Astrocyte (in vitro differentiated cells and primary cell): Measurements from ENCODE around the gene STRADA. TPM values are rescaled to one million over a fixed set of nuclear protein-coding genes. Genes with fewer than 3 reads are reported as not detected.
A peak's percentile ranks its signal among the peaks of the same experiment; 100 is the strongest.

ENCODE experiments used
- DNase-seq: peaks from one replicate; pipeline ENCODE4 v3.0.0-alpha.2; 2010; ENCODE audit warnings: low read depth
- FAIRE-seq: peaks from 2 replicates; lab custom pipeline; 2011; peaks lifted over from hg19 to GRCh38; lab: Jason Lieb, UNC
- H2AFZ ChIP-seq: 2 replicates; pipeline ENCODE4 v1.6.0; 2012; ENCODE audit warnings: low read depth, low read length, inconsistent platforms
- H3K27ac ChIP-seq: 2 replicates; pipeline ENCODE4 v1.5.1; 2011; ENCODE audit warnings: low read depth, low read length, inconsistent platforms
- H3K27me3 ChIP-seq: 2 replicates; pipeline ENCODE4 v1.6.0; 2011; ENCODE audit warnings: low read length, inconsistent platforms; ENCODE audit not compliant: insufficient read depth
- H3K36me3 ChIP-seq: 2 replicates; pipeline ENCODE4 v1.5.1; 2011; ENCODE audit warnings: low read length, inconsistent platforms; ENCODE audit not compliant: insufficient read depth
- H3K4me1 ChIP-seq: 2 replicates; pipeline ENCODE4 v1.5.1; 2011; ENCODE audit warnings: low read length, inconsistent platforms; ENCODE audit not compliant: insufficient read depth
- H3K4me2 ChIP-seq: 2 replicates; pipeline ENCODE4 v1.6.0; 2012; ENCODE audit warnings: low read length, inconsistent platforms
- H3K4me3 ChIP-seq: 2 replicates; pipeline ENCODE4 v1.5.1; 2011; ENCODE audit warnings: low read depth, mild to moderate bottlenecking, low read length, inconsistent platforms; ENCODE audit not compliant: insufficient read depth
- H3K79me2 ChIP-seq: 2 replicates; pipeline ENCODE4 v1.6.0; 2012; ENCODE audit warnings: mild to moderate bottlenecking, low read length, inconsistent platforms; ENCODE audit not compliant: insufficient read depth
- H3K9ac ChIP-seq: 2 replicates; pipeline ENCODE4 v1.6.0; 2012; ENCODE audit warnings: mild to moderate bottlenecking, low read length, inconsistent platforms
- H3K9me3 ChIP-seq: 2 replicates; pipeline ENCODE4 v1.5.1; 2012; ENCODE audit warnings: low read depth, mild to moderate bottlenecking, low read length, inconsistent platforms; ENCODE audit not compliant: insufficient read depth
- H4K20me1 ChIP-seq: 2 replicates; pipeline ENCODE4 v1.6.0; 2012; ENCODE audit warnings: low read length, inconsistent platforms; ENCODE audit not compliant: insufficient read depth
- H3K27ac Mint-ChIP-seq: one replicate; pipeline ENCODE4 v1.8.0; 2021; ENCODE audit warnings: mild to moderate bottlenecking, mixed read lengths; ENCODE audit not compliant: unreplicated experiment
- H3K27me3 Mint-ChIP-seq: one replicate; pipeline ENCODE4 v1.8.0; 2021; ENCODE audit warnings: low read depth, mixed read lengths; ENCODE audit not compliant: unreplicated experiment
- H3K36me3 Mint-ChIP-seq: one replicate; pipeline ENCODE4 v1.8.0; 2021; ENCODE audit warnings: low read depth, mixed read lengths; ENCODE audit not compliant: unreplicated experiment
- H3K4me1 Mint-ChIP-seq: one replicate; pipeline ENCODE4 v1.8.0; 2021; ENCODE audit warnings: low read depth, mixed read lengths; ENCODE audit not compliant: unreplicated experiment
- H3K4me3 Mint-ChIP-seq: one replicate; pipeline ENCODE4 v1.8.0; 2021; ENCODE audit warnings: mild to moderate bottlenecking, moderate library complexity, mixed read lengths; ENCODE audit not compliant: unreplicated experiment
- H3K9me3 Mint-ChIP-seq: one replicate; pipeline ENCODE4 v1.8.0; 2021; ENCODE audit warnings: mild to moderate bottlenecking, mixed read lengths; ENCODE audit not compliant: unreplicated experiment
- CTCF ChIP-seq: IDR thresholded peaks from 2 replicates; pipeline ENCODE4 v1.5.1; 2011; ENCODE audit warnings: low read depth, mild to moderate bottlenecking, inconsistent platforms, low read length, moderate library complexity; ENCODE audit not compliant: insufficient read depth
- EZH2 ChIP-seq: IDR thresholded peaks from 2 replicates; pipeline ENCODE4 v1.6.1; 2012; ENCODE audit warnings: mild to moderate bottlenecking, low read length, inconsistent platforms; ENCODE audit not compliant: insufficient read depth
- total RNA-seq: library from RNA; stranded (reverse); gene quantifications from 2 replicates; pipeline ENCODE4 v1.2.1, GENCODE V29; 2021

The STRADA gene
- total RNA-seq, 1 donor from 2014 or later = 35.7 TPM

DNA sequence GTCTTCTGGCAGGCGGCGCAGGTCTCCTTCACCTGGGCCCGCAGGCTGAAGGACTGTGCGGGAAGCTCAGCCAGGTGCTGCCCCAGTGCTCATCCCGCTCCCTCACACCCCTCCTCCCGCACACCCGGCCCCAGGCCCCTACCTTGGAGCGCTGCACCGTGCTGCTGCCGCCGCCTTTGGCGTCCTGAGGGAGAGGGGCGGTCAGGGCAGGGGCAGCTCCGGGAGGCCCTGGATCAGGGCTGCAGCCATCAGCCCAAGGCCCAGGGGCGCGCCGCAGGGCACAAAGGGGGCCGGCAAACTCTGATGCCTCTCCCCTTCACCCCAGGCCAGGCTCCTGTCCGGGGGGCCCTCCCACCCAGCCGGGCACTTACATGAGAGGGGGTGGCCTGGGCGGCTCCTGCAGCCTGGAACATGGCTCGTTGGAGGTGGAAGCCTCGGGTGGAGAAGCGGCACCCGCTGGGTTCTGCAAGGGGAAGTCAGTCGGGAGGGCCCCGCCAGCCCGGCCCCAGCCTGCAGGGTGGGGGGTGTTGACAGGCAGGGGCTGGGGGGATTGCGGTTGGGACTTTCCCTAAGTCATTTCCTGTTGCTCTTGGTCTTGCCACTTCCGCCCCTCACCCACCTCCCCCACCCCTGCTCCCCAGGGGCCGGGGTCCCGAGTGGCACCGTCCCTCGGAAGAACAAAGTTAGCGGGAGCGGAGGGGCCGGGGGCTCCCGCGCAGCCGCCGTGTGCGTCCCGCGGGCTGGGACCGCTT lies 42.5 kb downstream of the STRADA start:
- Histone ChIP-seq H3K27ac (peak overlapping the region; percentile 2), H4K20me1 (peaks cover 35% of the 10 kb centered on the region), H3K4me3 (peak overlapping the region; percentile 61), H3K4me2 (peak overlapping the region; percentile 90), H3K4me1 (peaks cover 11% of the 10 kb centered on the region), H3K27me3 (no peaks in the 10 kb centered on the region), H2AFZ (no peak overlapping the region), H3K9ac (peak overlapping the region; percentile 68), H3K36me3 (peaks cover 4% of the 10 kb centered on the region), H3K9me3 (no peaks in the 10 kb centered on the region), H3K79me2 (peaks cover 4% of the 10 kb centered on the region)
- TF ChIP-seq CTCF (no peak), EZH2 (no peak)
- Mint-ChIP-seq H3K27me3 (no peaks in the 10 kb centered on the region), H3K36me3 (peaks cover 16% of the 10 kb centered on the region), H3K27ac (no peak overlapping the region), H3K9me3 (peaks cover 2% of the 10 kb centered on the region), H3K4me1 (peaks cover 4% of the 10 kb centered on the region), H3K4me3 (peak overlapping the region; percentile 84)
- FAIRE-seq (no peak), DNase-seq (peak; percentile 18)

GRCh38 chr17:63698381-63698885 lies 43.2 kb downstream of the STRADA start:
- Histone ChIP-seq H3K36me3 (peaks cover 1% of the 10 kb centered on the region), H3K4me1 (peaks cover 11% of the 10 kb centered on the region), H3K27me3 (no peaks in the 10 kb centered on the region), H3K79me2 (peaks cover 4% of the 10 kb centered on the region), H3K4me2 (peak overlapping the region; percentile 90), H3K9ac (no peak overlapping the region), H4K20me1 (peaks cover 30% of the 10 kb centered on the region), H3K27ac (no peak overlapping the region), H3K4me3 (peak overlapping the region; percentile 61), H3K9me3 (no peaks in the 10 kb centered on the region), H2AFZ (no peak overlapping the region)
- Mint-ChIP-seq H3K4me1 (peaks cover 4% of the 10 kb centered on the region), H3K27me3 (no peaks in the 10 kb centered on the region), H3K4me3 (peak overlapping the region; percentile 79), H3K27ac (peak overlapping the region; percentile 41), H3K9me3 (no peaks in the 10 kb centered on the region), H3K36me3 (peaks cover 13% of the 10 kb centered on the region)
- no peak for DNase-seq
- no peak for TF ChIP-seq EZH2
- TF ChIP-seq CTCF = no peak
- no peak for FAIRE-seq
